ENCODE results near the gene CATSPERB. TPM values are rescaled to one million over a fixed set of nuclear protein-coding genes. Genes with fewer than 3 reads are reported as not detected.
"Not testable (repeated sequence)": the region's sequence is repeated elsewhere in the genome, so short reads cannot be mapped to it uniquely, and the experiment has no call there.

Gene CATSPERB
- total RNA-seq, 2 experiments from 2014 or later = 0.14 to 0.29 TPM

DNA sequence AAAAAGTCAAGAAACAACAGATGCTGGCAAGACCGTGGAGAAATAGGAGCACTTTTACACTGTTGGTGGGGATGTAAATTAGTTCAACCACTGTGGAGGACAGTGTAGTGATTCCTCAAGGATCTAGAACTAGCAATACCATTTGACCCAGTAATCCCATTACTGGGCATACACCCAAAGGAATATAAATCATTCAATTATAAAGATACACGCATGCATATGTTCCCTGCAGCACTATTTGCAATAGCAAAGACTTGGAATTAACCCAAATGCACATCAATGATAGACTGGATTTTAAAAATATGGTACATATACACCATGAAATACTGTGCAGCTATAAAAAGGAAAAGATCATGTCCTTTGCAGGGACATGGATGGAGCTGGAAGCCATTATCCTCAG is 18.0 kb upstream of the CATSPERB start:
- CTCF ChIA-PET = no interaction called here
- ATAC-seq (no peak), DNase-seq (no peak)
- Mint-ChIP-seq H3K27me3 (peaks cover 3% of the 10 kb centered on the region), H3K4me3 (no peak overlapping the region), H3K27ac (no peak overlapping the region), H3K36me3 (no peaks in the 10 kb centered on the region), H3K9me3 (ENCODE audit: low read depth) (no peaks in the 10 kb centered on the region), H3K4me1 (no peaks in the 10 kb centered on the region)

DNA sequence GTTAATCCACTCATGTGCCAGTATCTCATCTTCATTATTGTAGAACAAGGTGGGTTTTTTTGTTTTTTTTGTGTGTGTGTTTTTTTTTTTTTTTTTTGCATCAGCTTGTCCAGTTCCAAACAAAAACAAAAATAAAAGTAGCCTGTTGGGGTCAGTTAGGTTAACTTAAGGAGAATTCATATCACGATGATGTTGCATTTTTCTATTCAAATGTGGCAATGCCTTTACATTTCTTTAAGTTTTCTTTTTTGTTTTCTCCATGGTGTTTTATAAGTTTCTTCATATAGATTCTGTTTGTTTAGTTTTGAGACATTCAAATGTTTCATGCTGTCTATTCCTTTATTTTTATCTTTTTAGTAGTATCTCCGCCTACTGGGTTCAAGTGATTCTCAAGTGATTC is 16.2 kb upstream of the CATSPERB start:
- ATAC-seq = no peak

DNA sequence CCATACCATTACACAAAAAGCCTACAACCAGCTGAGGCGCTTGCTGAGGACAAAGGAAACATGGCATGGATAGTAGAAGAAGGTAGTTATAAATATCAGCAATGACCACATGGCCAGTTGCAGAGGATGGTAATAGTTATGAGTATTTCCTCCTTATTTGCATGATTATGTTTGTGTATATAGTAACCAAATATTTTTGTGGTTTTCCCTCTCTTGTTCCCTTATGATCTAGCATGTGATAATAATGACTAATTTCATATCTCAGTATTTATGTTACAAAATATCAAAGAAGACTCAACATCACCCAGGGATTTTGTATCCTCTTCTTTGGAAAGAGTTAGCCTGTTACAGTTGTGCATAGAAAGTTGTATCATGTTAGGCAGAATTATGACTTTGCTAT is 13.5 kb upstream of the CATSPERB start:
- Mint-ChIP-seq H3K9me3 (ENCODE audit: low read depth) (no peaks in the 10 kb centered on the region), H3K4me1 (no peaks in the 10 kb centered on the region), H3K27ac (no peak overlapping the region), H3K27me3 (no peaks in the 10 kb centered on the region), H3K36me3 (no peaks in the 10 kb centered on the region), H3K4me3 (no peak overlapping the region)
- ATAC-seq = no peak
- no peak for DNase-seq
- CTCF ChIA-PET = no interaction called here

More for the DNA sequence above, 16.2 kb upstream of the CATSPERB start:
- no peaks in the 10 kb centered on the region for H3K36me3 Mint-ChIP-seq
- H3K27ac Mint-ChIP-seq = no peak overlapping the region
- no peaks in the 10 kb centered on the region for H3K9me3 Mint-ChIP-seq (ENCODE audit: low read depth)
- no peak overlapping the region for H3K4me3 Mint-ChIP-seq
- DNase-seq = no peak
- peaks cover 3% of the 10 kb centered on the region for H3K27me3 Mint-ChIP-seq
- no peaks in the 10 kb centered on the region for H3K4me1 Mint-ChIP-seq
- CTCF ChIA-PET = interaction anchor here (0.6 kb wide), 1 partner anchor 17 kb away, joined by 4 read pairs; no protein-coding TSS in a partner anchor

DNA sequence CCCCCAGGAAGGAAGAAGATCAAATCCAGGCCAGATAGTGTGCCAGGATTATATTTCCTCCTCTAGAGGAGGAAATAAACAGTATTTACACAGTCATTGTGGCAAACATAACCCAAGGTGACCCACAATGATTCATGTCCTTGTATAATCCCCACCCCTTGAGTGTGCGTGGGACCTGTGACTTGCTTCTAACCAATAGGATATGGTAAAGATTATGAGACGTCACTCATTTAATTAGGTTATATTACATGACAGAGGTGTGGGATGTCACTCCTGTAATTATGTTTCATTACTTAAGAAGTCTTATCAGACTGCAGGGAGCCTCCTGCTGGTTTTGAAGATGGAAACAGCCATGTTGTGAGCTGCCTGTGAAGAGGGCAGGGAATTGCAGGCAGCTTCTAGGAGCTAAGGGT is 12.2 kb upstream of the CATSPERB start:
- ATAC-seq (no peak), DNase-seq (no peak)
- no peak overlapping the region for H3K4me3 Mint-ChIP-seq
- peaks cover 5% of the 10 kb centered on the region for H3K27me3 Mint-ChIP-seq
- no peaks in the 10 kb centered on the region for H3K9me3 Mint-ChIP-seq (ENCODE audit: low read depth)
- CTCF ChIA-PET = interaction anchor here (0.8 kb wide), 1 partner anchor 12 kb away, joined by 3 read pairs; the partner anchor contains the start of gene CATSPERB
- H3K4me1 Mint-ChIP-seq = no peaks in the 10 kb centered on the region
- H3K27ac Mint-ChIP-seq = no peak overlapping the region
- peaks cover 1% of the 10 kb centered on the region for H3K36me3 Mint-ChIP-seq

DNA sequence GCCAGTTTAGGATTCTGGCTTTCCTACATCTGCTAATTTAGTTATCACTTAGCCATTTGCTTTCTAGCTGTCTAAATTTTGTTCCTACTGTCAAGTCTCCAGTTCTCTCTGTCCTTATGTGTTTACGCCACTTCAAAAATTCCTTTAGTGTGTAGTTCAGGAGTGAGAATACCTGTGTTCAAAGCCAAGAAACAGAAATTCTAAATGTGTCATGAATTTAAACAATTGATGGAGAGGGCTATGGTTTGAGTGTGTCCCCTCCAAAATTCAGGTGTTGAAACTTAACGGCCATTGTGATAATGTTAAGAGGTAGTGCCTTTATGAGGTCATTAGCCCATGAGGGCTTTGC is 11.4 kb upstream of the CATSPERB start:
- ATAC-seq (no peak), DNase-seq (no peak)
- peaks cover 1% of the 10 kb centered on the region for H3K36me3 Mint-ChIP-seq
- peaks cover 5% of the 10 kb centered on the region for H3K27me3 Mint-ChIP-seq
- no peak overlapping the region for H3K27ac Mint-ChIP-seq
- H3K4me3 Mint-ChIP-seq = no peak overlapping the region
- H3K9me3 Mint-ChIP-seq (ENCODE audit: low read depth) = no peaks in the 10 kb centered on the region
- CTCF ChIA-PET = no interaction called here
- H3K4me1 Mint-ChIP-seq = no peaks in the 10 kb centered on the region

DNA sequence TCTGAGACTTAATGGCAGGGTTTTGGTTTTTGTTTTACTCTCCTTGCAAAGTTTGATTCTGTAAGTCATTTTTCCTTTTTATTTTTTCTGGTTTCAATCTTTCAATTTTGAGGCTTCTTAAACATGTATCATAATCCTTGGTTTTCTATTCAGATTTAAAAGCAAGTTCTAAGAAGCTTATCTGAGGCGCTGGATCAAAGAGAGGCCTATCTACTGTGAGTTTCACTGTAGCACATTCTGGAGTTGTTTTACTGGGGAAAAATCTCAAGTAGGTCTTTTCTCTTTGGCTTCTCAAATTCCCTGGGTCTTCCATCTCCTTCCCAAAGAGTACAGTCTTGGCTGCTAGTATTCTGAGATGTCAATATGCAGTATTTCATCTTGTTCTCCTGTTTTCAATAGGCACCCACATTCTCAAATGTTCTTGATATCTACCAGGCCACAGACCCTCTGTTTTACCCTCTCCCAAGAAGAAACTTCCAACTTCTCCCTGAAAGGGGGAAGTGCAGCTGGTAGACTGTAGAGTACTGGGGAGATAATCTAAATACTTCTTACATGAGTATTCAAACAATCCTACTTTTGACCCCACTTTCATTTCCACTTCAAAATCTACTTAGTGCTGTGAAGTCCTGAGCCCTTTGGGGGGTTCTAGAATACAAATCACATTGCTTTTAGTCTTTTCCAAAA is 10.9 kb upstream of the CATSPERB start:
- no peak overlapping the region for H3K4me3 Mint-ChIP-seq
- H3K9me3 Mint-ChIP-seq (ENCODE audit: low read depth) = no peaks in the 10 kb centered on the region
- H3K27me3 Mint-ChIP-seq = peaks cover 5% of the 10 kb centered on the region
- ATAC-seq = no peak
- CTCF ChIA-PET = no interaction called here
- H3K27ac Mint-ChIP-seq = no peak overlapping the region
- DNase-seq = no peak
- H3K4me1 Mint-ChIP-seq = no peaks in the 10 kb centered on the region
- H3K36me3 Mint-ChIP-seq = peaks cover 1% of the 10 kb centered on the region

DNA sequence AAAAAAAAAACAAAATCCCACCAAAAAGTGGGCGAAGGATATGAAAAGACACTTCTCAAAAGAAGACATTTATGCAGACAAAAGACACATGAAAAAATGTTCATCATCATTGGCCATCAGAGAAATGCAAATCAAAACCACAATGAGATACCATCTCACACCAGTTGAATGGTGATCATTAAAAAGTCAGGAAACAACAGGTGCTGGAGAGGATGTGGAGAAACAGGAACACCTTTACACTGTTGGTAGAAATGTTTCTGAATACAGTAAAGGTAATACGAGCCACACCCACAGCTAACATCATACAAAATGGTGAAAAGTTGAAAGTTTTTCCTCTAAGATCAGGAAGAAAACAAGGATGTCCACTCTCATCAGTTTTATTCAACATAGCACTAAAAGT is 8.0 kb upstream of the CATSPERB start:
- H3K27ac Mint-ChIP-seq; H3K4me3 Mint-ChIP-seq; ATAC-seq; CTCF ChIA-PET; H3K4me1 Mint-ChIP-seq; DNase-seq; H3K36me3 Mint-ChIP-seq; H3K27me3 Mint-ChIP-seq; H3K9me3 Mint-ChIP-seq (ENCODE audit: low read depth): not testable (repeated sequence)

DNA sequence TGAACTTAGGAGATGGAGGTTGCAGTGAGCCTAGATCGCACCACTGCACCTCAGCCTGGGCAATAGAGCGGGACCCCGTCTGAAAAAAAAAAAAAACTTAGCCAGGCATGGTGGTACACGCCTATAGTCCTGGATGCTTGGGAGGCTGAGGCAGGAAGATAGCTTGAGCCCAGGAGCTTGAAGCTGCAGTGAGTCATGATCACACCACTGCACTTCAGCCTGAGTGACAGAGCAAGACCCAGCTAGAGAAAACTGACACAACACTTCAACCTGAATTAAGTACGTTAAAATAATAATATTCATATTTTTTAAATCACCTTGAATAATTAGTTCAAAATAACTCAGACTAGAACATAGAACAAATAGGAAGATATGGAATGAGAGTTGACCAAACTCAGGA is 5.7 kb upstream of the CATSPERB start:
- DNase-seq = no peak
- no peak for ATAC-seq
- Mint-ChIP-seq H3K9me3 (ENCODE audit: low read depth) (no peaks in the 10 kb centered on the region), H3K36me3 (peaks cover 3% of the 10 kb centered on the region), H3K27me3 (peaks cover 8% of the 10 kb centered on the region), H3K27ac (no peak overlapping the region), H3K4me3 (no peak overlapping the region), H3K4me1 (no peaks in the 10 kb centered on the region)
- CTCF ChIA-PET = no interaction called here

DNA sequence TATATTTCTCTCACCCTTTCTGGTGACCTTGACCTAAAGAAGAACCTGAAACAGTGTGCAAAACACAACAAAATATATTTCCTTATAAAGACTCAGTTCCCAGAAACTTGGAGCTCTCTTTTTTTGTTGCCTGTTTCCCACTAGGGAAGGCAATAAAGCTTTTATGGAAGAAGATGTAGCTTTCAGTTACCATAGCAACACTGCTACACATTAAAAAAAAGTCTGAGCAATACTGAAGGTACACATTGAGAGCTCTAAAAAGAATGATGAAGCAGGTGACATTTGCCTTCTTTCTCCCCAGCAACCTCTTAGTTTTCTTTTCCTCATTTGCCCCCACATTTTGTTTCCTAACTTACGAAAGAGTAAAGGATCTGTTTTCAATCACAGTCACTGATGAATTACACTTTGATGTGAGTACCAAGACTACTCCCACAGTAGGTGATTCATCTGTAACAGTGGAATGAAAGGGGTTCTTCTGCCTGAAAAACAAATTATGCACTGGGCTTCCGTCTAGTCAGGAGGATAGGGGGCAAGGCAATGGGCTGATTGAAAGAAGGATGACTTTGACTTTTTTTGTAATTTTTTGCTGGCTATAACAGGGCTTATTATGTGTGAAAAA is 1.1 kb upstream of the CATSPERB start:
- H3K36me3 Mint-ChIP-seq = peaks cover 2% of the 10 kb centered on the region
- DNase-seq (no peak), ATAC-seq (no peak)
- H3K9me3 Mint-ChIP-seq (ENCODE audit: low read depth) = no peaks in the 10 kb centered on the region
- no peaks in the 10 kb centered on the region for H3K4me1 Mint-ChIP-seq
- CTCF ChIA-PET = interaction anchor here (1.6 kb wide), 1 partner anchor 11 kb away, joined by 3 read pairs; no protein-coding TSS in a partner anchor
- no peak overlapping the region for H3K4me3 Mint-ChIP-seq
- peaks cover 2% of the 10 kb centered on the region for H3K27me3 Mint-ChIP-seq
- no peak overlapping the region for H3K27ac Mint-ChIP-seq

DNA sequence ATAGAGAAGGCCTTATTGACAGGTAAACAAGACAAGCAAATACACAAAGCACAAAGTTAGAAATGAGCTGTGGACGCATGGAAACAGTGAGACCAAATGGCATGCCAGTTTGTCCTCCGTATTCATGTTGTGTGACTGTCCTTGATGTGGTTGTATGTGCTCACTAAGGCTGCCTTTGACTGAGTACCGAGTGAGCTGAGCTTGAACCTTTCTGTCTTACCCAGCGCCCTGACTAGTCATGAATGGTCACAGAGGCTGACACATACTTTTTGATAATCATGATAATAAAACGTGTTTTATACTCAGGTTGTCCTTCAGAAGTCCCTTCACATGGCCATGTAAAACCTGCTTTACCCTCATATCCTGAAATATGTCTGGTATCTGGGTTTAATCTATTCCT is 553 bp upstream of the CATSPERB start:
- no peak overlapping the region for H3K4me3 Mint-ChIP-seq
- CTCF ChIA-PET = interaction anchor here (1.6 kb wide), 1 partner anchor 12 kb away, joined by 3 read pairs; no protein-coding TSS in a partner anchor
- peaks cover 2% of the 10 kb centered on the region for H3K27me3 Mint-ChIP-seq
- no peak for DNase-seq
- ATAC-seq = no peak
- H3K27ac Mint-ChIP-seq = no peak overlapping the region
- H3K36me3 Mint-ChIP-seq = peaks cover 2% of the 10 kb centered on the region
- no peaks in the 10 kb centered on the region for H3K9me3 Mint-ChIP-seq (ENCODE audit: low read depth)
- H3K4me1 Mint-ChIP-seq = no peaks in the 10 kb centered on the region

DNA sequence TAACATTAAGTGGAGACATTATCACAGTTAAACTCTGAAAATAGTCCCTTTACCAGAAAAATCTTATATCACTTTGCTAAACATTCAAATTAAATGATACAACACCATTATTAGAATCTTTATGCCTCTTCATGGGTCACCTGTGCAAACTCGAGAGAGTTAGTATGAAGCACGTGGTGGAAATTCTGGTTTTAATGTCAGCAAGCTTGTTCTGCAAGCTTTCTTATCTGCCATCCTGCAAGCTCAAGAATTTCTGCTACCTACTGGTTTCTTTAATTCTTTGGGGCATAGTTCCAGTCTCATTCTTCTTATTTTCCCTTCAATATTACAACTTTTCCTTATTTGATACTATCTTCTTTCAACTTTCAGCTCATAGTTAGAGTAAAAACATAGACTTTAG is 868 bp downstream of the CATSPERB start:
- H3K4me1 Mint-ChIP-seq = no peaks in the 10 kb centered on the region
- H3K27ac Mint-ChIP-seq = no peak overlapping the region
- CTCF ChIA-PET = interaction anchor here (1.2 kb wide), 1 partner anchor 15 kb away, joined by 3 read pairs; no protein-coding TSS in a partner anchor
- no peak for ATAC-seq
- H3K4me3 Mint-ChIP-seq = no peak overlapping the region
- no peaks in the 10 kb centered on the region for H3K9me3 Mint-ChIP-seq (ENCODE audit: low read depth)
- no peak for DNase-seq
- H3K36me3 Mint-ChIP-seq = peaks cover 2% of the 10 kb centered on the region
- peaks cover 2% of the 10 kb centered on the region for H3K27me3 Mint-ChIP-seq

DNA sequence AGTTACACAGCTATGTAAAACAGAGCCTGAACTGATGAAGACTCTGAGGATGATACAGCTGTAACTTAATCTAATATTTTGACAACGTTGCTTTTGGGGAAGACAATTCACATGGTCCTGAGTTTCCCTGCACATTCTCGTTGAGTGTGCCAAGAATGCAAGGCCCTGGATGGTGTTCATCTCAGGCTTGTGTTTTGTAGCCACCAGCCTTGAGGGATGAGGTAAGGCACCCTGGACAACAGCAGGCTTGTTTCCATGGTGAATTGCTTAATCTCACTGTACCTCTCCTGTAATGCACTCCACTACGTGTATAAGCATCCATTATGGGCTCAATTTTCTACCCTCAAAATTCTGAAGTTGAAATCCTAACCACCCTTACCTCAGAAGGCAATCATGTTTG is 2.1 kb downstream of the CATSPERB start:
- Mint-ChIP-seq H3K27ac (no peak overlapping the region), H3K9me3 (ENCODE audit: low read depth) (no peaks in the 10 kb centered on the region), H3K4me3 (no peak overlapping the region), H3K4me1 (no peaks in the 10 kb centered on the region), H3K36me3 (no peaks in the 10 kb centered on the region), H3K27me3 (no peaks in the 10 kb centered on the region)
- DNase-seq (no peak), ATAC-seq (no peak)
- CTCF ChIA-PET = no interaction called here

DNA sequence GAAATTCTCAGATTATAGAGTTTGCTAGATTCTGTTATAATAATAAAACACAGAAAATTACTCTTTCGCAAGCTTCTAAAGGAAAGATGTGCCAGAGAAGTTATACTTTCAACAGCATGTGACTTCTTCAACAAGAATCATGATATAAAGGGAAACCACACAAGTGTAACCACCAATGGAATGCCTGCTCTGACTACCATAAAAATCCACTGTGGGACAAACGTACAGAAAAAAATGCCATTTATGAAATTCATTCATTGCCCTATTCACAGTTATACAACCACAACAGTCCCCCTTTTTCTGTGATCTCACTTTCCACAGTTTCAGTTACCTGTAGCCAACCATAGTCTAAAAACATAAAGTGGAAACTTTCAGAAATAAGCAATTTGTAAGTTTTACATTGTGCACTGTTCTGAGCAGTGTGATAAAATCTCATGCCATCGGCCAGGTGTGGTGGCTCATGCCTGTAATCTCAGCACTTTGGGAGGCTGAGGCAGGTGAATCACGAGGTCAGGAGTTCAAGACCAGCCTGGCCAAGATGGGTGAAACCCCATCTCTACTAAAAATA is 3.2 kb downstream of the CATSPERB start:
- no peak for DNase-seq
- Mint-ChIP-seq H3K36me3 (no peaks in the 10 kb centered on the region), H3K27me3 (no peaks in the 10 kb centered on the region), H3K9me3 (ENCODE audit: low read depth) (no peaks in the 10 kb centered on the region), H3K4me1 (no peaks in the 10 kb centered on the region), H3K27ac (no peak overlapping the region), H3K4me3 (no peak overlapping the region)
- CTCF ChIA-PET = no interaction called here
- no peak for ATAC-seq

DNA sequence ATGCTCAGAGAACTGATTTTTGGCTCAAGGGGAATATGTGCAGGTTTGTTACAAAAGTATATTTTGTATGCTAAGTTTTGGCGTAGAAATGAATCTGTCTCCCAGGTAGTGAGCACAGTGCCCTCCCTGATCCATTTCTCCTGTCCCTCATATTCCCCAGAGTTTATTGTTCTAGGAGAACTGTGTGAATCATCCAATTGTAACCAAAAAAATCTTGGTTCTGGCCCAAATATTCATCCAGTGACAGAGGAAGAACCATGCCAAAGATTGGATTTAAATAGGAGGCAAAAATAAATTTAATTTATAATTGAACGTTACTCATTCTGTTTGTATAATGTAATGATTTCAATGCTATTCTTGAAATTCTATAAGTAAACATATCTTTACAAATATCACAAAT is 4.8 kb downstream of the CATSPERB start:
- no peak for DNase-seq
- no peaks in the 10 kb centered on the region for H3K36me3 Mint-ChIP-seq
- H3K9me3 Mint-ChIP-seq (ENCODE audit: low read depth) = no peaks in the 10 kb centered on the region
- ATAC-seq = no peak
- H3K4me1 Mint-ChIP-seq = no peaks in the 10 kb centered on the region
- H3K4me3 Mint-ChIP-seq = no peak overlapping the region
- no peaks in the 10 kb centered on the region for H3K27me3 Mint-ChIP-seq
- no peak overlapping the region for H3K27ac Mint-ChIP-seq
- CTCF ChIA-PET = interaction anchor here (1.2 to 1.4 kb wide), 2 partner anchors 11 to 184 kb away, joined by 3 read pairs; no protein-coding TSS in a partner anchor

All from activated CD8-positive, alpha-beta memory T cell treated with anti-CD3 and anti-CD28 coated beads, Interleukin-2, amount 10 ng/mL, durations not matched to agents 7 days and 5 days (primary cell).